H1 (cell line): ENCODE results near the gene C10orf95. TPM values are rescaled to one million over a fixed set of nuclear protein-coding genes. Genes with fewer than 3 reads are reported as not detected.

Experiments
- CTCF ChIA-PET: fragments of 300-600 bp; sonication (Branson Sonifier 250); formaldehyde crosslinking; loops from one replicate; lab custom pipeline; 2021; ENCODE audit not compliant: partially characterized antibody; lab: Charles Lee
- POLR2A ChIA-PET: fragments of 300-600 bp; sonication (Branson Sonifier 250); formaldehyde crosslinking; loops from one replicate; lab custom pipeline; 2021; ENCODE audit warnings: inconsistent platforms; ENCODE audit not compliant: partially characterized antibody; lab: Charles Lee
- DNase-seq, 2 experiments: peaks; one replicate each; pipeline versions ENCODE4 v3.0.0 to v3.0.0-alpha.2; 2010 to 2022; ENCODE audit warnings: low spot score in 2 of 2, low read depth in 1 of 2, mixed read lengths in 1 of 2
- FAIRE-seq: peaks from 2 replicates; lab custom pipeline; 2011; peaks lifted over from hg19 to GRCh38; lab: Jason Lieb, UNC
- H2AFZ ChIP-seq: 2 replicates; pipeline ENCODE4 v1.8.1; 2012; ENCODE audit warnings: low read length, inconsistent platforms
- H2AK5ac ChIP-seq: 2 replicates; pipeline ENCODE4 v1.6.1; 2013; ENCODE audit warnings: low read depth, low read length
- H2BK120ac ChIP-seq: replicated peaks from 2 replicates; pipeline ENCODE3; 2013; ENCODE audit warnings: low read depth, low read length, inconsistent platforms
- H2BK12ac ChIP-seq: 2 replicates; pipeline ENCODE4 v1.6.1; 2013; ENCODE audit warnings: low read depth, low read length
- H2BK15ac ChIP-seq: 2 replicates; pipeline ENCODE4 v1.6.1; 2013; ENCODE audit warnings: low read length
- H2BK20ac ChIP-seq: 2 replicates; pipeline ENCODE4 v1.6.1; 2013; ENCODE audit warnings: low read length
- H2BK5ac ChIP-seq: 2 replicates; pipeline ENCODE4 v1.6.1; 2013; ENCODE audit warnings: low read depth, low read length
- H3K14ac ChIP-seq: 2 replicates; pipeline ENCODE4 v1.6.1; 2013; ENCODE audit warnings: inconsistent platforms; ENCODE audit not compliant: insufficient read length
- H3K18ac ChIP-seq: 2 replicates; pipeline ENCODE4 v1.6.1; 2013; ENCODE audit warnings: low read length; ENCODE audit errors: extremely low read depth
- H3K23ac ChIP-seq: 2 replicates; pipeline ENCODE4 v1.6.1; 2013; ENCODE audit warnings: inconsistent platforms; ENCODE audit not compliant: insufficient read length
- H3K23me2 ChIP-seq: 2 replicates; pipeline ENCODE4 v1.6.1; 2013; ENCODE audit warnings: low read depth, low read length
- H3K27ac ChIP-seq: 2 replicates; pipeline ENCODE4 v1.6.1; 2011; ENCODE audit warnings: low read depth, low read length, inconsistent platforms
- H3K27me3 ChIP-seq, 4 experiments: replicated peaks in 1 of 4; 1 replicate in 1 of 4; 2 replicates in 3 of 4; pipeline versions ENCODE4 v1.6.1 to v1.8.1; 2011 to 2013; ENCODE audit warnings: low read length in 3 of 4, mild to moderate bottlenecking in 3 of 4, inconsistent platforms in 2 of 4, mixed read lengths in 2 of 4, moderate library complexity in 1 of 4; ENCODE audit not compliant: control insufficient read depth in 3 of 4, insufficient read depth in 3 of 4; ENCODE audit errors: extremely low read depth in 1 of 4
- H3K36me3 ChIP-seq, 4 experiments: 2 replicates each; pipeline versions ENCODE4 v1.6.1 to v1.8.1; 2011 to 2013; ENCODE audit warnings: mild to moderate bottlenecking in 4 of 4, low read length in 3 of 4, moderate library complexity in 2 of 4, control low read depth in 1 of 4, inconsistent platforms in 1 of 4; ENCODE audit not compliant: insufficient read depth in 4 of 4, control insufficient read depth in 2 of 4
- H3K4ac ChIP-seq: replicated peaks from 2 replicates; pipeline ENCODE3; 2013; ENCODE audit warnings: low read length, low read depth, mixed read lengths, inconsistent platforms; ENCODE audit not compliant: insufficient read length
- H3K4me1 ChIP-seq, 4 experiments: replicated peaks in 1 of 4; 1 replicate in 1 of 4; 2 replicates in 3 of 4; pipeline versions ENCODE4 v1.6.1 to v1.8.1; 2011 to 2013; ENCODE audit warnings: low read length in 3 of 4, inconsistent platforms in 2 of 4, mixed read lengths in 1 of 4; ENCODE audit not compliant: insufficient read depth in 4 of 4, control insufficient read depth in 3 of 4
- H3K4me2 ChIP-seq, 2 experiments: 2 replicates each; pipeline versions ENCODE4 v1.6.1 to v1.8.1; 2011 to 2013; ENCODE audit warnings: low read depth in 2 of 2, low read length in 2 of 2, control low read depth in 1 of 2, inconsistent platforms in 1 of 2, mild to moderate bottlenecking in 1 of 2; ENCODE audit not compliant: insufficient read depth in 1 of 2
- H3K4me3 ChIP-seq, 4 experiments: fragments of 200-600, 300-600 bp in 1 of 4; sonication (generic), shearing (Covaris generic), sonication (Bioruptor Twin) in 1 of 4; 2 replicates each; pipeline versions ENCODE4 v1.5.1 to v1.8.1; 2011 to 2016; ENCODE audit warnings: low read length in 4 of 4, low read depth in 3 of 4, control low read depth in 2 of 4, inconsistent platforms in 2 of 4, mild to moderate bottlenecking in 2 of 4, mixed read lengths in 1 of 4, moderate library complexity in 1 of 4; ENCODE audit not compliant: insufficient read depth in 2 of 4; ENCODE audit errors: extremely low read depth in 1 of 4
- H3K56ac ChIP-seq: replicated peaks from 2 replicates; pipeline ENCODE3; 2013; ENCODE audit warnings: low read depth, mild to moderate bottlenecking, mixed read lengths, low read length, inconsistent platforms; ENCODE audit not compliant: insufficient read length
- H3K79me1 ChIP-seq: 2 replicates; pipeline ENCODE4 v1.6.1; 2013; ENCODE audit warnings: low read depth, low read length, control low read depth
- H3K79me2 ChIP-seq, 2 experiments: 2 replicates each; pipeline versions ENCODE4 v1.6.1 to v1.8.1; 2012 to 2013; ENCODE audit warnings: low read length in 2 of 2, mild to moderate bottlenecking in 2 of 2, inconsistent platforms in 1 of 2; ENCODE audit not compliant: insufficient read depth in 2 of 2, control insufficient read depth in 1 of 2
- H3K9ac ChIP-seq, 4 experiments: replicated peaks in 1 of 4; 1 replicate in 1 of 4; 2 replicates in 3 of 4; pipeline versions ENCODE4 v1.6.1 to v1.8.1; 2011 to 2013; ENCODE audit warnings: low read depth in 3 of 4, low read length in 3 of 4, control low read depth in 2 of 4, mild to moderate bottlenecking in 2 of 4, moderate library complexity in 2 of 4, inconsistent platforms in 1 of 4; ENCODE audit errors: extremely low read depth in 1 of 4
- H3K9me3 ChIP-seq, 2 experiments: 2 replicates each; pipeline versions ENCODE4 v1.6.1 to v1.8.1; 2012 to 2013; ENCODE audit warnings: mild to moderate bottlenecking in 2 of 2, moderate library complexity in 2 of 2, control low read depth in 1 of 2, inconsistent platforms in 1 of 2, low read depth in 1 of 2, low read length in 1 of 2, mixed read lengths in 1 of 2; ENCODE audit not compliant: insufficient read depth in 2 of 2
- H4K20me1 ChIP-seq, 2 experiments: replicated peaks in 1 of 2; 2 replicates each; pipeline versions ENCODE3 to v1.8.1; 2011 to 2013; ENCODE audit warnings: inconsistent platforms in 2 of 2, low read length in 2 of 2, mild to moderate bottlenecking in 1 of 2; ENCODE audit not compliant: insufficient read depth in 2 of 2, control insufficient read depth in 1 of 2
- H4K5ac ChIP-seq: 2 replicates; pipeline ENCODE4 v1.6.1; 2013; ENCODE audit warnings: low read length, low read depth, mixed read lengths, inconsistent platforms; ENCODE audit not compliant: insufficient read length
- H4K8ac ChIP-seq: 2 replicates; pipeline ENCODE4 v1.8.0; 2013; ENCODE audit warnings: mild to moderate bottlenecking, moderate library complexity, low read length, inconsistent platforms; ENCODE audit not compliant: insufficient read depth; ENCODE audit errors: extremely low read depth
- H4K91ac ChIP-seq: replicated peaks from 2 replicates; pipeline ENCODE3; 2013; ENCODE audit warnings: low read length, mixed read lengths, inconsistent platforms; ENCODE audit not compliant: insufficient read length
- ATF2 ChIP-seq: IDR thresholded peaks from 2 replicates; pipeline ENCODE4 v1.6.1; 2012; ENCODE audit warnings: low read length, inconsistent platforms
- CTCF ChIP-seq, 3 experiments: IDR thresholded peaks; 1 replicate in 2 of 3; 2 replicates in 1 of 3; pipeline versions ENCODE4 v1.5.1 to v1.6.1; 2011; ENCODE audit warnings: low read length in 3 of 3, mild to moderate bottlenecking in 3 of 3, inconsistent platforms in 2 of 3, low read depth in 1 of 3, moderate library complexity in 1 of 3; ENCODE audit not compliant: insufficient read depth in 1 of 3; ENCODE audit errors: control extremely low read depth in 1 of 3
- FOSL1 ChIP-seq: IDR thresholded peaks from 2 replicates; pipeline ENCODE4 v1.6.1; 2011; ENCODE audit warnings: mild to moderate bottlenecking, low read depth, low read length, moderate library complexity; ENCODE audit not compliant: insufficient read depth
- GABPA ChIP-seq: IDR thresholded peaks from 2 replicates; pipeline ENCODE4 v1.6.1; 2011; ENCODE audit warnings: mild to moderate bottlenecking, low read length, moderate library complexity, borderline replicate concordance; ENCODE audit not compliant: insufficient read depth
- NANOG ChIP-seq: IDR thresholded peaks from 2 replicates; pipeline ENCODE4 v1.6.1; 2011; ENCODE audit warnings: low read length, low read depth, mild to moderate bottlenecking, inconsistent platforms; ENCODE audit not compliant: insufficient read depth, poor library complexity, severe bottlenecking
- RBBP5 ChIP-seq: IDR thresholded peaks from 2 replicates; pipeline ENCODE4 v1.7.1; 2012; ENCODE audit warnings: low read depth, mild to moderate bottlenecking, inconsistent platforms, low read length, moderate library complexity, borderline replicate concordance
- WGBS, 2 experiments: shearing (Covaris generic) in 1 of 2; methylation state at CpG; one replicate each; pipeline versions ENCODE4 v1.1.6 to v1.1.7; 2013 to 2015; ENCODE audit warnings: low lambda C conversion rate in 2 of 2, mixed read lengths in 2 of 2, inconsistent platforms in 1 of 2, low coverage in 1 of 2, missing lambda C conversion rate in 1 of 2; ENCODE audit not compliant: insufficient replicate concordance in 2 of 2, insufficient coverage in 1 of 2, insufficient read length in 1 of 2; ENCODE audit errors: extremely low coverage in 1 of 2, missing lambda C conversion rate in 1 of 2; 5-methylcytosine and 5-hydroxymethylcytosine counted together
- polyA plus RNA-seq, 7 experiments: library from polyadenylated mRNA; depleted of rRNA in 3 of 7; stranded (reverse) in 5 of 7; unstranded in 2 of 7; fragments of >200 nt in 5 of 7; fragments of 200-250 nt in 2 of 7; gene quantifications; 1 replicate in 5 of 7; 2 replicates in 1 of 7; 4 replicates in 1 of 7; pipeline versions ENCODE4 v1.2.1 to v1.2.3, GENCODE V29; 2011 to 2013; ENCODE audit warnings: missing spikeins in 2 of 7, mixed read lengths in 2 of 7
- total RNA-seq: library from RNA; stranded (reverse); fragmentation: NEBNext Ultra II Directional; extraction: Animal tissue kit (Norgen Biotek cat#: 25700); gene quantifications from 2 replicates; pipeline ENCODE4 v1.2.1, GENCODE V29; 2021

Gene C10orf95
- total and polyA plus RNA-seq, 2 of the 8 experiments (the other 6 are each of a cell fraction or from before 2014, with no cell fraction given): 0.34 to 0.48 TPM

- Histone ChIP-seq H2BK20ac (no peak overlapping the region), H3K36me3 (0 out of 8 replicates have a peak, but pooled peaks cover 0 to 3% (median 0%) of the 10 kb centered on the region in 4 experiments), H2BK15ac (no peak overlapping the region), H3K14ac (no peak overlapping the region), H3K79me1 (no peaks in the 10 kb centered on the region), H2BK12ac (no peak overlapping the region), H2AK5ac (no peak overlapping the region), H3K27me3 (no peaks in the 10 kb centered on the region), H3K27ac (no peak overlapping the region), H3K23me2 (peaks cover 22% of the 10 kb centered on the region), H4K8ac (no peak overlapping the region), H4K20me1 (peaks cover 5 to 9% of the 10 kb centered on the region in 2 experiments), H3K9ac (no peak overlapping the region), H2BK5ac (no peak overlapping the region), H3K4me2 (no peak overlapping the region), H3K79me2 (no peaks in the 10 kb centered on the region), H2AFZ (no peak overlapping the region)
- POLR2A ChIA-PET: interaction anchor here (1.6 to 7.9 kb wide), 5 partner anchors 7 to 39 kb away, joined by 3 to 56 read pairs (median 51); partner anchors contain the start of genes C10orf95 and CUEDC2
- 92% methylated on average over 9 of the region's 9 CpGs; no CpG with 5 or more reads in 1 of the 2 experiments for WGBS, 2 experiments
- no peak for TF ChIP-seq NANOG
- no peak for TF ChIP-seq RBBP5
- TF ChIP-seq FOSL1: no peak
- TF ChIP-seq ATF2: no peak
- no peak for TF ChIP-seq GABPA
- no peak for TF ChIP-seq CTCF (IDR thresholded peaks at IDR 0.05; ENCODE audit: control extremely low read depth in 1 of 3, insufficient read depth in 1 of 3, low read depth in 1 of 3, low read length in 3 of 3)
- TF ChIP-seq, all 59 proteins: peak for 0
- Histone ChIP-seq H3K56ac (no peak overlapping the region), H3K4ac (no peak overlapping the region), H3K4me1 (peaks cover 0 to 15% (median 5%) of the 10 kb centered on the region in 4 experiments; a peak in 4 of 7 replicates), H3K18ac (no peak overlapping the region), H4K5ac (no peak overlapping the region), H3K4me3 (no peak overlapping the region), H3K23ac (no peak overlapping the region), H2BK120ac (no peak overlapping the region), H4K91ac (no peak overlapping the region), H3K9me3 (no peaks in the 10 kb centered on the region)
- DNase-seq (no peak), FAIRE-seq (no peak)
- CTCF ChIA-PET: interaction anchor here (0.6 to 9.5 kb wide), 22 partner anchors 7 to 314 kb away, joined by 3 to 78 read pairs (median 4); partner anchors contain the start of gene CUEDC2
These were observed 27.2 kb downstream of the C10orf95 start for GRCh38 chr10:102424145-102424544.
